Osteoblast (primary cell): ENCODE data around the gene GDF7. TPM values are rescaled to one million over a fixed set of nuclear protein-coding genes. Genes with fewer than 3 reads are reported as not detected.

ENCODE experiments used
- DNase-seq: peaks from one replicate; pipeline ENCODE4 v3.0.0; 2011; ENCODE audit warnings: low spot score, mixed read lengths; ENCODE audit not compliant: insufficient read length; ENCODE audit errors: missing footprints
- H2AFZ ChIP-seq: 2 replicates; pipeline ENCODE4 v1.6.0; 2011; ENCODE audit warnings: mild to moderate bottlenecking, low read length
- H3K27ac ChIP-seq: 2 replicates; pipeline ENCODE4 v1.5.1; 2011; ENCODE audit warnings: mild to moderate bottlenecking, low read depth, low read length, moderate library complexity
- H3K27me3 ChIP-seq: 2 replicates; pipeline ENCODE4 v1.6.0; 2012; ENCODE audit warnings: mild to moderate bottlenecking, control low read depth, inconsistent platforms, low read length, moderate library complexity; ENCODE audit not compliant: insufficient read depth
- H3K36me3 ChIP-seq: 2 replicates; pipeline ENCODE4 v1.5.1; 2011; ENCODE audit warnings: mild to moderate bottlenecking, low read length, control low read depth, moderate library complexity; ENCODE audit not compliant: insufficient read depth
- H3K4me1 ChIP-seq: 2 replicates; pipeline ENCODE4 v1.5.1; 2011; ENCODE audit warnings: mild to moderate bottlenecking, low read length, control low read depth, moderate library complexity; ENCODE audit not compliant: insufficient read depth
- H3K4me2 ChIP-seq: 2 replicates; pipeline ENCODE4 v1.6.0; 2011; ENCODE audit warnings: mild to moderate bottlenecking, low read length; ENCODE audit not compliant: insufficient read depth
- H3K4me3 ChIP-seq: fragments of 200-600 bp; sonication (generic); 3 replicates; pipeline ENCODE4 v1.5.1; 2012; ENCODE audit warnings: mild to moderate bottlenecking, low read length, inconsistent platforms; ENCODE audit not compliant: insufficient read depth
- H3K79me2 ChIP-seq: 2 replicates; pipeline ENCODE4 v1.6.0; 2012; ENCODE audit warnings: mild to moderate bottlenecking, low read length, control low read depth, inconsistent platforms; ENCODE audit not compliant: insufficient read depth
- H3K9me3 ChIP-seq: 2 replicates; pipeline ENCODE4 v1.5.1; 2011; ENCODE audit warnings: low read depth, low read length, control low read depth
- H4K20me1 ChIP-seq: 2 replicates; pipeline ENCODE4 v1.6.0; 2012; ENCODE audit warnings: mild to moderate bottlenecking, low read length, control low read depth; ENCODE audit not compliant: insufficient read depth
- CTCF ChIP-seq: IDR thresholded peaks from 2 replicates; pipeline ENCODE4 v1.5.1; 2011; ENCODE audit warnings: mild to moderate bottlenecking, low read depth, low read length, moderate library complexity; ENCODE audit errors: extremely low read depth
- total RNA-seq: library from RNA; depleted of rRNA; stranded (reverse); fragments of >200 nt; gene quantifications from 2 replicates; pipeline ENCODE4 v1.2.3, GENCODE V29; 2012

Gene GDF7
- total RNA-seq, 1 donor, result not detected

GRCh38 chr2:20669562-20670314, 2.8 kb downstream of the GDF7 start:
- no peak for TF ChIP-seq CTCF
- H3K27me3 ChIP-seq, result peaks cover 88% of the 10 kb centered on the region
- no peak overlapping the region for H3K4me2 ChIP-seq
- peak; percentile 84 for DNase-seq
- H3K4me1 ChIP-seq, result peaks cover 1% of the 10 kb centered on the region
- H2AFZ ChIP-seq, result no peak overlapping the region
- no peaks in the 10 kb centered on the region for H3K36me3 ChIP-seq
- H3K9me3 ChIP-seq, result no peaks in the 10 kb centered on the region
- no peaks in the 10 kb centered on the region for H3K79me2 ChIP-seq
- H3K27ac ChIP-seq, result no peak overlapping the region
- no peak overlapping the region for H3K4me3 ChIP-seq
- H4K20me1 ChIP-seq, result no peaks in the 10 kb centered on the region

GRCh38 chr2:20670315-20671035, 3.5 kb downstream of the GDF7 start:
- no peaks in the 10 kb centered on the region for H4K20me1 ChIP-seq
- H2AFZ ChIP-seq, result no peak overlapping the region
- H3K4me2 ChIP-seq, result no peak overlapping the region
- no peaks in the 10 kb centered on the region for H3K9me3 ChIP-seq
- no peak overlapping the region for H3K4me3 ChIP-seq
- peak; percentile 71 for DNase-seq
- H3K79me2 ChIP-seq, result no peaks in the 10 kb centered on the region
- H3K36me3 ChIP-seq, result no peaks in the 10 kb centered on the region
- peaks cover 9% of the 10 kb centered on the region for H3K4me1 ChIP-seq
- no peak overlapping the region for H3K27ac ChIP-seq
- peaks cover 81% of the 10 kb centered on the region for H3K27me3 ChIP-seq
- no peak for TF ChIP-seq CTCF

- TF ChIP-seq CTCF, result no peak
- H3K4me2 ChIP-seq, result no peak overlapping the region
- H3K9me3 ChIP-seq, result no peaks in the 10 kb centered on the region
- H3K36me3 ChIP-seq, result no peaks in the 10 kb centered on the region
- H3K27ac ChIP-seq, result no peak overlapping the region
- no peak overlapping the region for H3K4me3 ChIP-seq
- H3K27me3 ChIP-seq, result peaks cover 74% of the 10 kb centered on the region
- DNase-seq, result peak; percentile 75
- H2AFZ ChIP-seq, result no peak overlapping the region
- H3K79me2 ChIP-seq, result no peaks in the 10 kb centered on the region
- no peaks in the 10 kb centered on the region for H4K20me1 ChIP-seq
- peaks cover 11% of the 10 kb centered on the region for H3K4me1 ChIP-seq
Measured at GRCh38 chr2:20671036-20671735, 4.2 kb downstream of the GDF7 start.

- no peak overlapping the region for H3K27ac ChIP-seq
- no peaks in the 10 kb centered on the region for H3K9me3 ChIP-seq
- peak; percentile 62 for DNase-seq
- no peak overlapping the region for H2AFZ ChIP-seq
- H3K4me3 ChIP-seq, result no peak overlapping the region
- H3K36me3 ChIP-seq, result no peaks in the 10 kb centered on the region
- TF ChIP-seq CTCF, result no peak
- peaks cover 68% of the 10 kb centered on the region for H3K27me3 ChIP-seq
- no peaks in the 10 kb centered on the region for H4K20me1 ChIP-seq
- H3K79me2 ChIP-seq, result no peaks in the 10 kb centered on the region
- no peak overlapping the region for H3K4me2 ChIP-seq
- H3K4me1 ChIP-seq, result peaks cover 11% of the 10 kb centered on the region
Measured at GRCh38 chr2:20671736-20672080, 4.8 kb downstream of the GDF7 start.
